DMS153 treated with DMSO at 0.1 percent for 48 hours (cell line): Measurements from ENCODE around the gene C19orf81.

Experiments used
- DNase-seq: peaks from one replicate; lab custom pipeline; 2025; ENCODE audit not compliant: unreplicated experiment; lab: John Stamatoyannopoulos, UW

The C19orf81 gene

DNA sequence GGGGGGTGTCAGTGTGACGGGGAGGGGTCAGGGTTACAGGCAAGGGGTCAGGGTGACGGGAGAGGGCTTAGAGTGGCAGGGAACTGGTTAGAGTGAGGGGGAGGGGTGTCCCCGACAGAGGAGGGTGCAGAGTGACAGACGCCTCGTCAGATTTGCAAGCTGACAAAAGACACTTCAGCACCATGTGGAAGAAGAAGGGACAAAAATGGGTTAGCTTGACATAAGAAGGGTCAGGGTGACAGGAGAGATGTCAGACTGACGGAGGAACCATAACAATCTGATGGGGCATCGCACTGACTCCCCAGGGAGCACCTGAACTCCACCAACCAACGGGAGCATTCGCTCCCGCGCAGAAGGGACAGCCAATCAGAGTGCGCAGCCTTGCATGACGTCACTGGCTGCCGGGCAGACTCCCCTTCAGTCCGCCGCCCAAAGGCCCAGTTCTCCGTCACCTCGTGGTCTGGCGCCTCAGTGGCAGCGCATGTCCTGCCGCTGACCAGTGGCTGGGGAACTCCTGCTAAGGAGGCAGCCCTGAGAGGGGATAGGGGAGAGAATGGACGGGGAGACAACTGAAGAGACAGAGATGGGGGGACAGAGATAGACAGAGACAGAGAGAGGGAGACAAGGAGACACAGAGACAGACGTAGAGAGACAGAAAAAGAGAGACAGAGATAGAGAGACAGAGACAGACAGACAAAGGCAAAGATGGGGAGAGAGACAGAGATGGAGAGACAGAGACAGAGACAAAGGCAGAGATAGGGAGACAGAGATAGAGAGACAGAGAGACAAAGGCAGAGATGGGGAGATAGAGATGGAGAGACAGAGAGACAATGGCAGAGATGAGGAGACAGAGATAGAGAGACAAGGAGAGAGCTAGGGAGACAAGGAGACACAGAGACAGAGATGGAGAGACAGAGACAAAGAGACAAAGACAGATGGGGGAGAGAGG lies 30.2 kb downstream of the C19orf81 start:
- peak; percentile 86 for DNase-seq

DNA sequence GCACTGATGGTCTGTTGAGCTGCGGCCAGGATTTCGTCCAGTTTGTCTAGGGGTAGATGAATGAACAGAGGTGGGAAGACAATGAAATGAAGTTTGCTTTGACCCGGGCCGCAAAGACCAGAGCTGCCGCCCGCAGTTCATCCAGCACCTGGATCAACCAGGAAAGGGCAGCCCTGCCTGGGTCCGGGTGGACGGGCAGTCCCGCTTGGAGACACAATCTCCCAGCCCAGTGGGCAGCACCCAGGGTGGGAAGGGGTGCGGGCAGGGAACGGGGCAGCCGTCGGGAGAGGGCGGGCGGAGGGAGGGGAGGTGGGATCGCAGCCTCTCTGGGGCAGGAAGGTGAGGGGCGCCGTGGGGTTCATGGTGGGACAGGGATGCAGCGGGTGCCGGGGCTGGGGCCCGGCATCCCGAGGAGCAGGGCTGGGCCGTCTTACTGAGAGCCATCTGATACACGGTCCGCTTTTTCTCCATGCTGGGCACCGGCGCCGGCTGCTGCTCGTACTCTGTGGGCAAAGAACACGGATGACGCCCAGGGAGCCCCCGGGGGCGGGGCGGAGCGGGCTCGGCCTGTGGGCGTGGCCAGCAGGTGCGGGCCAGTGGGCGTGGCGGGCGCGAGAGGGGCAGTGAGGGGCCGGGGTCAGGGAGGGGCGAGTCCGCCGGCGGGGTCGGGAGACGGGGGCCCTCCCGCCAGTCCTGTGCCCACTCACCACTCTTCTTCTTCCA lies 37.2 kb downstream of the C19orf81 start:
- no peak for DNase-seq

GRCh38 chr19:50688766-50689165 lies 39.5 kb downstream of the C19orf81 start:
- no peak for DNase-seq

GRCh38 chr19:50690439-50690838 lies 41.2 kb downstream of the C19orf81 start:
- no peak for DNase-seq

GRCh38 chr19:50693064-50693975 lies 44.1 kb downstream of the C19orf81 start:
- DNase-seq: no peak

GRCh38 chr19:50694815-50695145 lies 45.5 kb downstream of the C19orf81 start:
- DNase-seq: no peak

DNA sequence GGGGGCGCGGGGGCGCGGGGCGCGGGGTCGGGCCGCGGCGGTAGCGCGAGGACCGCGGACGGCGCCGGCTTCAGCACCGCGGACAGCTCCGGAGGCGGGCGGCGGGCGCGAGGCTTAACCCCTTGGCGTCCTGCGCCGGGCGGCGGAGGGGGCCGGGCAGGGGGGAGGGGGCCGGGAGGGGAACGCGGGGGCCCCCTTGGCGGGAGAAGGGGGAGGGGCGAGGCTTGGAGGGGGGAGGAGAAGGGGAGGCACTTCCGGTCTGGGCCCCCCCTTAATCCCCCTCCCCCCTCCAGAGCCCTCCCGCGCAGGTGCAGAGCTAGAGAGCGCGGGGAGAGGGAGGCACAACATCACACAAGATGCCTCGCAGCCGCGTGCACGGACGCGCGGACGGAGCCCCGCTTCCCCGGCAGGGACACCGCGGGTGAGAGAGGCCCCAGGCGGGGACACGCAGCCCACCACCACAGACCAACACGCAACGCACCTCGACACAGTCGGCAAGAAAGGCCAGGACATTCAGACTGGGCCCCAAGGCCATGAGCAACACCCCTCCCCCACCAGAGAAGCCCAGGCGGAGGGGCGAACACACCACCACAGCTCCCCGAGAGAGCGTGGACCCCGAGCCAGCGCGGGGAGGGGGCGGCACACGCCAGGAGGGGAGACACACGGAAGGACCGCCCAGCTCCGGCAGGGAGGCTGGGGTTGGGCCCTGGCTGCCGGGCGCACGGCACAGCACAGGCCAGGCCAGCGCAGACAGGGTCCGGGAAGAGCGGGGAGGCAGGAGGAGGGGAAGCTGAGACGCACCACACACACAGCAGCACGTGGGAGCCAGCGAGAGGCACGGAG lies 46.2 kb downstream of the C19orf81 start:
- no peak for DNase-seq

GRCh38 chr19:50696094-50696483 lies 46.8 kb downstream of the C19orf81 start:
- DNase-seq: no peak

GRCh38 chr19:50697414-50698124 lies 48.3 kb downstream of the C19orf81 start:
- DNase-seq: no peak

GRCh38 chr19:50701367-50701985 lies 52.2 kb downstream of the C19orf81 start:
- no peak for DNase-seq

DNA sequence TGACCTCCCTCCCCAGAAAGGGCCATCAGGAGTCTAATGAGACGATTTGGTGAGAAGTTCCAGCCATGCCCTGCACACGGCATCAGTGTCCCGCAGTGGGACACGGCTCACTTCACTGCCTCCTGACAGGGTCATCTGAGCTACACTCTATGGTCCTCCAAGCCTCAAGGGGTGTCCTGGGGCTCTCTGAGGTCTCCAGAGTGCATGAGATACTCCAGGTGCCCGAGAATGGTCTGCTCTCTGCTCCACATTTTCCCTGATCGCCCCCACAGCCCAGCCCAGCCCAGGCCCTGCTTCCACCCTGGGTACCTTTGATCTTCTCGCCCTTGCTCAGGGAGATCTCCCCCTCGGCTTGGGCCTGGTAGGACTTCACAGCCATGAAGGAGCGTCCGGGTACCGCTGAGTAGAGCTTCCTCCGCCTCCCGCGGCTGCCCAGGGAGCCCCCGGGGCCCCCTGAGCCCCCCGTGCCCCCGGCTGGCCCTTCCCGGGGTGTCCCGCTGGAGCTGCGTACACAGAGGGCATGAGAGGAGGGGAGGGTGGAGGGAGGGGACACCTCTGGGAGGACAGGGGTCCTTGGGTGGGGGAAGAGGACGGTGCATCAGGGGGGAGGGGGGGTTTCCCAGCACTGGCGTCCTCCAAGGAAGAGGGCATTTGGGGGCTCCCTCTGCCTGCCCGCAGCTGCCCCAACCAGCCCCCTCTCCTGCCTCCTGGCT lies 53.1 kb downstream of the C19orf81 start:
- no peak for DNase-seq

GRCh38 chr19:50702871-50703829 lies 53.9 kb downstream of the C19orf81 start:
- DNase-seq: no peak

GRCh38 chr19:50703915-50704796 lies 54.9 kb downstream of the C19orf81 start:
- DNase-seq: no peak

DNA sequence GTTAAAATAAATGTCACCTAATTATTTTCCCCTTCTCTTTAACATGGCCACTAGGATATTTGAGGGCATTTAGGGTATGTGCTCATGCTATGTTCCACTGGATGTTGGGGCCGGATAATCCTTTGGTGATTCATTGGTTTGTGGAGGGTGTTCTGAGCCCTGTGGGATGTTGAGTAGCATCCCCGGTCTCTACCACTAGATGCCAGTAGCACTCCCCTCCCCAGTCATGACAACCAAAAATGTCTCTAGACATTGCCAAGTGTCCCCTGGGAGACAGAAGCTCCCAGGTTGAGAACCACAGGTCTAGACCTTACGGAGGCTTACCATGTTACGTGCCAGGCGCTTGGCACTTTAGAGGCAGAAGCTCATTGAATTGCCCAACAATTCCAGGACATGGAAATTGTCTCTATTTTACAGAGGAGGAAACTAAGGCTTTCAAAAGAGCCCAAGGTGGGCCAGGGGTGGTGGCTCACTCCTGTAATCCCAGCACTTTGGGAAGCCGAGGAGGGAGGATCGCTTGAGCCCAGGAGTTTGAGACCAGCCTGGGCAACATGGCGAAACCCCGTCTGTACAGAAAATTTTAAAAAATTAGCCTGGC lies 56.3 kb downstream of the C19orf81 start:
- peak; percentile 10 for DNase-seq

DNA sequence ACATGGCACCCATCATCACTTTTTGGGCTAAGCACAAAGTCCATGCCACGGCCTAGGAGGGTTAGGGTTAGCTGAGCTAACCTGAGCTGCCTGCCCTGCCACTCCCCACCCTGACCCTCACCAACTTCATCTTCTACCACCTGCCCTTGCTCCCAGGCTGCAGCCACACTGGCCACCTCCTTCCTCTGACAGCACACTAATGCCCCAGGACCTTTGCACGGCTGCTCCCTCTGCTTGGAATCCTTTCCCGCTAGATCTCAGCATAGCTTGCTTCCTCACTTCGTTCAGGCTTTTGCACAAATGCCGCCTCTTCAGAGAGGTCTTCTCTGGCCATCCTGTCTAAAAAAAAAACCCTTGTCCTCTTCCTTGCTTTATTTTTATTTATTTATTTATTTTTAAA lies 57.1 kb downstream of the C19orf81 start:
- no peak for DNase-seq
